Measurements from ENCODE around the gene BMP7. TPM values are rescaled to one million over a fixed set of nuclear protein-coding genes. Genes with fewer than 3 reads are reported as not detected.

The BMP7 gene
- total and polyA plus RNA-seq, 2 experiments from 2014 or later, result 15.9 to 22.8 TPM

DNA sequence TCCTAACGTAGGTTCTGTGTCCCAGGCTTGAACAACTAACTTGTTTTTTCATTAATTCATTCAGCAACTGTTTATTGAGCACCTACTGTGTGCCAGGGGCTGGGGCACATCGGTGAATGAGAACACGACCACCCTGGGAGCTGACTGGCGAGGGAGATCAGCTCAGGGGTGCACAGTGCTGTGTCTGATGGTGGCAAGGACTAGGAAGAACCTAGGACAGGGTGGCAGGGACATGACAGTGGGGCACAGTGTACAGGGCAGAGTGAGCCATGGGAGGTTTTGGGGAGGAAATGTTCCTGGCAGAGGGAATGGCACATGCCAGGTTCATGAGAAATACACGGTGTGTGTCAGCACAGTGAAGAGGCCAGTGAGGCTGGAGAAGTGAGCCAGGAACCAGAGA, 76.7 kb downstream of the BMP7 start:
- no peaks in the 10 kb centered on the region for H3K4me1 Mint-ChIP-seq
- Histone ChIP-seq H3K27ac (ENCODE audit: low read depth) (no peak overlapping the region), H3F3A (replicated peaks; ENCODE audit: low read depth) (no peaks in the 10 kb centered on the region), H3K4me1 (ENCODE audit: insufficient read depth) (no peaks in the 10 kb centered on the region), H3K4me3 (no peak overlapping the region), H2AFZ (no peak overlapping the region), H3K9me2 (ENCODE audit: insufficient read depth) (no peaks in the 10 kb centered on the region), H3K79me2 (replicated peaks; ENCODE audit: insufficient read depth) (no peaks in the 10 kb centered on the region), H3K27me3 (ENCODE audit: insufficient read depth) (no peaks in the 10 kb centered on the region), H4K20me1 (replicated peaks; ENCODE audit: insufficient read depth) (no peaks in the 10 kb centered on the region), H3K36me3 (ENCODE audit: insufficient read depth) (no peaks in the 10 kb centered on the region), H3K4me2 (no peak overlapping the region)
- no peak overlapping the region for H3K4me3 Mint-ChIP-seq
- H3K36me3 Mint-ChIP-seq (ENCODE audit: low read depth), result no peaks in the 10 kb centered on the region
- TF ChIP-seq CREB1 (CRISPR knock-in tag; IDR thresholded peaks at IDR 0.05; ENCODE audit: low read depth) (no peak), ETS1 (IDR thresholded peaks at IDR 0.05) (no peak), NANOG (IDR thresholded peaks at IDR 0.05; ENCODE audit: borderline replicate concordance) (no peak), CTCF (conservative IDR thresholded peaks at IDR 0.05; ENCODE audit: low read depth in 2 of 2) (no peak)
- no peak overlapping the region for H3K27ac Mint-ChIP-seq
- ATAC-seq (no peak), DNase-seq (ENCODE audit: low spot score) (no peak)
- no peaks in the 10 kb centered on the region for H3K27me3 Mint-ChIP-seq (ENCODE audit: insufficient read depth, low read depth, poor library complexity)
- peaks cover 3% of the 10 kb centered on the region; the same call in 1 of the 3 replicates for H3K9me3 Mint-ChIP-seq

GRCh38 chr20:57188576-57189079, 77.8 kb downstream of the BMP7 start:
- Mint-ChIP-seq H3K4me1 (peaks cover 2% of the 10 kb centered on the region; the same call in 1 of the 3 replicates), H3K27ac (no peak overlapping the region)
- TF ChIP-seq EZH2 (IDR thresholded peaks at IDR 0.05; ENCODE audit: low read depth, unreplicated experiment) (no peak), JUNB (IDR thresholded peaks at IDR 0.05; ENCODE audit: unreplicated experiment) (no peak), ZNF114 (CRISPR knock-in tag; IDR thresholded peaks at IDR 0.05) (no peak), EZH2phosphoT487 (IDR thresholded peaks at IDR 0.05; ENCODE audit: unreplicated experiment) (no peak), NANOG (IDR thresholded peaks at IDR 0.05; ENCODE audit: borderline replicate concordance) (no peak), CTCF (conservative IDR thresholded peaks at IDR 0.05; ENCODE audit: low read depth in 2 of 2) (no peak), CREB1 (CRISPR knock-in tag; IDR thresholded peaks at IDR 0.05; ENCODE audit: low read depth) (no peak), ZNF331 (CRISPR knock-in tag; IDR thresholded peaks at IDR 0.05; ENCODE audit: low read depth) (no peak), POLR2AphosphoS5 (IDR thresholded peaks at IDR 0.05; ENCODE audit: low read depth) (no peak), STAT1 (IDR thresholded peaks at IDR 0.05; ENCODE audit: unreplicated experiment) (no peak), REST (IDR thresholded peaks at IDR 0.05; ENCODE audit: unreplicated experiment) (no peak), ETS1 (IDR thresholded peaks at IDR 0.05) (no peak)

More at GRCh38 chr20:57188576-57189079, 77.8 kb downstream of the BMP7 start:
- no peaks in the 10 kb centered on the region for H3K27me3 Mint-ChIP-seq (ENCODE audit: insufficient read depth, low read depth, poor library complexity)
- no peaks in the 10 kb centered on the region for H3F3A ChIP-seq (replicated peaks; ENCODE audit: low read depth)
- ATAC-seq (no peak), DNase-seq (ENCODE audit: low spot score) (no peak)
- H3K9me2 ChIP-seq (ENCODE audit: insufficient read depth), result no peaks in the 10 kb centered on the region
- H3K27me3 ChIP-seq (ENCODE audit: insufficient read depth), result no peaks in the 10 kb centered on the region
- no peak overlapping the region for H2AFZ ChIP-seq
- H3K4me2 ChIP-seq, result no peak overlapping the region
- H3K79me2 ChIP-seq (replicated peaks; ENCODE audit: insufficient read depth), result no peaks in the 10 kb centered on the region
- no peaks in the 10 kb centered on the region for H4K20me1 ChIP-seq (replicated peaks; ENCODE audit: insufficient read depth)
- no peak overlapping the region for H3K4me3 ChIP-seq
- H3K9me3 Mint-ChIP-seq, result peaks cover 3% of the 10 kb centered on the region; the same call in 1 of the 3 replicates
- H3K27ac ChIP-seq (ENCODE audit: low read depth), result no peak overlapping the region
- H3K36me3 Mint-ChIP-seq (ENCODE audit: low read depth), result no peaks in the 10 kb centered on the region
- no peaks in the 10 kb centered on the region for H3K4me1 ChIP-seq (ENCODE audit: insufficient read depth)
- H3K4me3 Mint-ChIP-seq, result no peak overlapping the region
- H3K36me3 ChIP-seq (ENCODE audit: insufficient read depth), result no peaks in the 10 kb centered on the region

Data from GM23338 (cell line).